OCI-LY1 (cell line): ENCODE data around the gene SHROOM4.

Source experiments
- H2AFZ ChIP-seq: fragments of 200-600 bp; sonication (generic), shearing (Covaris generic); 2 replicates; pipeline ENCODE4 v1.6.0; 2014; ENCODE audit warnings: antibody characterized with exemption, mild to moderate bottlenecking, low read length
- H3F3A ChIP-seq: fragments of 200-600 bp; sonication (generic), shearing (Covaris generic); 2 replicates; pipeline ENCODE4 v1.6.0; 2014; ENCODE audit warnings: mild to moderate bottlenecking, antibody characterized with exemption, low read length, moderate library complexity; ENCODE audit not compliant: insufficient read depth
- H3K27ac ChIP-seq: fragments of 200-600 bp; sonication (generic); 2 replicates; pipeline ENCODE4 v1.5.1; 2014; ENCODE audit warnings: low read length, mixed run types, mild to moderate bottlenecking, low read depth; ENCODE audit not compliant: poor library complexity, severe bottlenecking
- H3K27me3 ChIP-seq: fragments of 200-600 bp; sonication (generic); 2 replicates; pipeline ENCODE4 v1.6.0; 2014; ENCODE audit warnings: antibody characterized with exemption, mild to moderate bottlenecking, low read length, moderate library complexity; ENCODE audit not compliant: insufficient read depth
- H3K36me3 ChIP-seq: fragments of 200-600 bp; sonication (generic); 2 replicates; pipeline ENCODE4 v1.6.1; 2014; ENCODE audit warnings: mild to moderate bottlenecking, antibody characterized with exemption, low read length, moderate library complexity, mixed read lengths; ENCODE audit not compliant: insufficient read depth
- H3K4me1 ChIP-seq: fragments of 200-600 bp; sonication (generic); 2 replicates; pipeline ENCODE4 v1.5.1; 2014; ENCODE audit warnings: mild to moderate bottlenecking, low read length, moderate library complexity; ENCODE audit not compliant: insufficient read depth, severe bottlenecking
- H3K4me2 ChIP-seq: fragments of 200-600 bp; sonication (generic), shearing (Covaris generic); 2 replicates; pipeline ENCODE4 v1.6.1; 2014; ENCODE audit warnings: low read length
- H3K4me3 ChIP-seq: fragments of 200-600 bp; sonication (generic); 2 replicates; pipeline ENCODE4 v1.5.1; 2014; ENCODE audit warnings: low read length, low read depth, mild to moderate bottlenecking, mixed read lengths; ENCODE audit not compliant: poor library complexity, severe bottlenecking
- H3K79me2 ChIP-seq: fragments of 200-600 bp; shearing (Covaris generic); 2 replicates; pipeline ENCODE4 v1.6.1; 2016; ENCODE audit warnings: mixed run types, low read length, mixed read lengths; ENCODE audit not compliant: insufficient read depth
- H3K9ac ChIP-seq: fragments of 200-600 bp; sonication (generic), shearing (Covaris generic); 2 replicates; pipeline ENCODE4 v1.6.1; 2014; ENCODE audit warnings: mild to moderate bottlenecking, low read length, mixed read lengths
- H3K9me2 ChIP-seq: fragments of 200-600 bp; sonication (generic), shearing (Covaris generic); 2 replicates; pipeline ENCODE4 v1.6.1; 2014; ENCODE audit warnings: low read depth, mild to moderate bottlenecking, low read length, mixed read lengths
- H3K9me3 ChIP-seq: fragments of 200-600 bp; shearing (Covaris generic); 2 replicates; pipeline ENCODE4 v1.6.1; 2014; ENCODE audit warnings: low read length, mixed read lengths
- H4K20me1 ChIP-seq: fragments of 200-600 bp; sonication (generic), shearing (Covaris generic); 2 replicates; pipeline ENCODE4 v1.6.0; 2016; ENCODE audit warnings: mild to moderate bottlenecking, low read length; ENCODE audit not compliant: insufficient read depth
- CTCF ChIP-seq: fragments of 200-600 bp; sonication (generic), shearing (Covaris generic); IDR thresholded peaks from 2 replicates; pipeline ENCODE4 v1.5.1; 2017; ENCODE audit warnings: mild to moderate bottlenecking, antibody characterized with exemption, low read length, moderate library complexity, mixed read lengths
- EZH2 ChIP-seq: fragments of 200-600 bp; sonication (generic), shearing (Covaris generic); IDR thresholded peaks from 2 replicates; pipeline ENCODE4 v1.8.0; 2017; ENCODE audit warnings: borderline replicate concordance, mixed run types, mild to moderate bottlenecking, antibody characterized with exemption, low read length, moderate library complexity, mixed read lengths

SHROOM4 gene

GRCh38 chrX:50643525-50644137 is 170.4 kb downstream of the SHROOM4 start:
- no peaks in the 10 kb centered on the region for H3K9me2 ChIP-seq
- no peak overlapping the region for H3K4me2 ChIP-seq
- no peaks in the 10 kb centered on the region for H3K9me3 ChIP-seq
- H3F3A ChIP-seq = no peaks in the 10 kb centered on the region
- H3K9ac ChIP-seq = no peak overlapping the region
- H2AFZ ChIP-seq = no peak overlapping the region
- H3K4me1 ChIP-seq = no peaks in the 10 kb centered on the region
- no peaks in the 10 kb centered on the region for H3K27me3 ChIP-seq
- no peaks in the 10 kb centered on the region for H3K36me3 ChIP-seq
- no peak overlapping the region for H3K27ac ChIP-seq
- H3K79me2 ChIP-seq = no peaks in the 10 kb centered on the region
- no peaks in the 10 kb centered on the region for H4K20me1 ChIP-seq
- H3K4me3 ChIP-seq = no peak overlapping the region
- TF ChIP-seq EZH2 (no peak), CTCF (no peak)

- Histone ChIP-seq H3K9me3 (no peaks in the 10 kb centered on the region), H3K9me2 (no peaks in the 10 kb centered on the region), H4K20me1 (no peaks in the 10 kb centered on the region), H3F3A (no peaks in the 10 kb centered on the region), H2AFZ (no peak overlapping the region), H3K4me3 (no peak overlapping the region), H3K27ac (no peak overlapping the region), H3K27me3 (no peaks in the 10 kb centered on the region), H3K9ac (no peak overlapping the region), H3K36me3 (no peaks in the 10 kb centered on the region), H3K4me1 (no peaks in the 10 kb centered on the region), H3K79me2 (no peaks in the 10 kb centered on the region), H3K4me2 (no peak overlapping the region)
- TF ChIP-seq CTCF (no peak), EZH2 (no peak)
Measured at GRCh38 chrX:50638123-50638522, 175.9 kb downstream of the SHROOM4 start.

- TF ChIP-seq EZH2 = no peak
- Histone ChIP-seq H3K9ac (no peak overlapping the region), H3K9me2 (no peaks in the 10 kb centered on the region), H3F3A (no peaks in the 10 kb centered on the region), H3K27ac (no peak overlapping the region), H3K36me3 (no peaks in the 10 kb centered on the region), H3K4me2 (no peak overlapping the region), H3K9me3 (no peaks in the 10 kb centered on the region), H3K4me3 (no peak overlapping the region), H3K27me3 (no peaks in the 10 kb centered on the region), H3K79me2 (no peaks in the 10 kb centered on the region), H3K4me1 (no peaks in the 10 kb centered on the region), H4K20me1 (no peaks in the 10 kb centered on the region), H2AFZ (no peak overlapping the region)
Measured at GRCh38 chrX:50635817-50636365, 178.1 kb downstream of the SHROOM4 start.

- no peak overlapping the region for H2AFZ ChIP-seq
- H3K27me3 ChIP-seq = no peaks in the 10 kb centered on the region
- H3F3A ChIP-seq = no peaks in the 10 kb centered on the region
- no peak overlapping the region for H3K9ac ChIP-seq
- no peak overlapping the region for H3K27ac ChIP-seq
- H3K9me2 ChIP-seq = no peaks in the 10 kb centered on the region
- H3K9me3 ChIP-seq = no peaks in the 10 kb centered on the region
- H4K20me1 ChIP-seq = no peaks in the 10 kb centered on the region
- no peak overlapping the region for H3K4me3 ChIP-seq
- H3K4me2 ChIP-seq = no peak overlapping the region
- H3K36me3 ChIP-seq = no peaks in the 10 kb centered on the region
- no peaks in the 10 kb centered on the region for H3K79me2 ChIP-seq
- TF ChIP-seq EZH2 (no peak), CTCF (no peak)
- no peaks in the 10 kb centered on the region for H3K4me1 ChIP-seq
Measured at GRCh38 chrX:50635162-50635561, 178.8 kb downstream of the SHROOM4 start.
